Lower leg skin (tissue), 3 donors: ENCODE results near the gene SLIT3.

Experiments used
- CTCF ChIP-seq, 3 donors: fragments of 450-650 bp; IDR thresholded peaks; one replicate each; pipeline ENCODE4 v1.5.1; 2016; ENCODE audit warnings: antibody characterized with exemption in 3 of 3, mild to moderate bottlenecking in 3 of 3, moderate library complexity in 2 of 3
- POLR2A ChIP-seq, 2 donors: fragments of 450-650 bp; IDR thresholded peaks; one replicate each; pipeline ENCODE4 v1.6.1; 2016 to 2017; ENCODE audit warnings: antibody characterized with exemption in 2 of 2, mild to moderate bottlenecking in 1 of 2, moderate library complexity in 1 of 2

- no peak for TF ChIP-seq CTCF (IDR thresholded peaks at IDR 0.05)
- TF ChIP-seq POLR2A (IDR thresholded peaks at IDR 0.05): no peak
Measured at GRCh38 chr5:168689260-168689659, 611.7 kb downstream of the SLIT3 start.
